Activated T-helper 17 cell treated with anti-CD3 and anti-CD28 coated beads, Interleukin-2, amount 50 U/mL, for 72 hours (primary cell): ENCODE measurements around the gene SCD. TPM values are rescaled to one million over a fixed set of nuclear protein-coding genes. Genes with fewer than 3 reads are reported as not detected.

Experiments used
- ATAC-seq: fragments of 150-1000 bp; cut with Tn5 transposase; replicated peaks from 2 replicates; pipeline ENCODE4 v1.10.0; 2021; ENCODE audit warnings: mild to moderate bottlenecking, moderate library complexity
- H3K27ac Mint-ChIP-seq: one replicate; pipeline ENCODE4 v1.8.0; 2022; ENCODE audit warnings: mixed read lengths
- H3K27me3 Mint-ChIP-seq: one replicate; pipeline ENCODE4 v1.8.0; 2022; ENCODE audit warnings: mixed read lengths
- H3K36me3 Mint-ChIP-seq: one replicate; pipeline ENCODE4 v1.8.0; 2022; ENCODE audit warnings: low read depth, mild to moderate bottlenecking, mixed read lengths
- H3K4me1 Mint-ChIP-seq: one replicate; pipeline ENCODE4 v1.8.0; 2022; ENCODE audit warnings: mixed read lengths
- H3K4me3 Mint-ChIP-seq: one replicate; pipeline ENCODE4 v1.8.0; 2022; ENCODE audit warnings: mild to moderate bottlenecking, mixed read lengths
- H3K9me3 Mint-ChIP-seq: one replicate; pipeline ENCODE4 v1.8.0; 2022; ENCODE audit warnings: mixed read lengths
- total RNA-seq, 2 donors: library from RNA; stranded (reverse); gene quantifications; one replicate each; pipeline ENCODE4 v1.2.3, GENCODE V29; 2022

SCD gene
- total RNA-seq, 2 donors from 2014 or later, result 99.1 to 160 TPM

- H3K4me1 Mint-ChIP-seq, result peaks cover 44% of the 10 kb centered on the region
Measured at GRCh38 chr10:100347568-100348195, 649 bp downstream of the SCD start.

GRCh38 chr10:100348389-100348927 lies 1.4 kb downstream of the SCD start:
- ATAC-seq, result no peak
- H3K27ac Mint-ChIP-seq, result peak overlapping the region; percentile 95
- peak overlapping the region; percentile 99 for H3K4me3 Mint-ChIP-seq
- no peaks in the 10 kb centered on the region for H3K9me3 Mint-ChIP-seq
- H3K36me3 Mint-ChIP-seq, result peaks cover 85% of the 10 kb centered on the region
- peaks cover 44% of the 10 kb centered on the region for H3K4me1 Mint-ChIP-seq
- H3K27me3 Mint-ChIP-seq, result peaks cover 4% of the 10 kb centered on the region

More at GRCh38 chr10:100347568-100348195, 649 bp downstream of the SCD start:
- Mint-ChIP-seq H3K36me3 (peaks cover 77% of the 10 kb centered on the region), H3K4me3 (peak overlapping the region; percentile 99), H3K27ac (peak overlapping the region; percentile 95), H3K27me3 (peaks cover 4% of the 10 kb centered on the region), H3K9me3 (no peaks in the 10 kb centered on the region)
- no peak for ATAC-seq

- peaks cover 91% of the 10 kb centered on the region for H3K36me3 Mint-ChIP-seq
- peaks cover 4% of the 10 kb centered on the region for H3K27me3 Mint-ChIP-seq
- peaks cover 43% of the 10 kb centered on the region for H3K4me1 Mint-ChIP-seq
- ATAC-seq, result no peak
- peak overlapping the region; percentile 99 for H3K4me3 Mint-ChIP-seq
- peak overlapping the region; percentile 56 for H3K27ac Mint-ChIP-seq
- no peaks in the 10 kb centered on the region for H3K9me3 Mint-ChIP-seq
Measured at GRCh38 chr10:100349087-100349486, 2.1 kb downstream of the SCD start.

- no peak for ATAC-seq
- peaks cover 38% of the 10 kb centered on the region for H3K4me1 Mint-ChIP-seq
- H3K9me3 Mint-ChIP-seq, result no peaks in the 10 kb centered on the region
- peaks cover 4% of the 10 kb centered on the region for H3K27me3 Mint-ChIP-seq
- H3K36me3 Mint-ChIP-seq, result peaks cover 92% of the 10 kb centered on the region
- H3K4me3 Mint-ChIP-seq, result peak overlapping the region; percentile 99
- peak overlapping the region; percentile 56 for H3K27ac Mint-ChIP-seq
Measured at GRCh38 chr10:100349672-100350071, 2.6 kb downstream of the SCD start.

GRCh38 chr10:100350914-100351485 lies 4.0 kb downstream of the SCD start:
- no peak for ATAC-seq
- no peaks in the 10 kb centered on the region for H3K9me3 Mint-ChIP-seq
- H3K4me1 Mint-ChIP-seq, result peaks cover 40% of the 10 kb centered on the region
- H3K4me3 Mint-ChIP-seq, result peak overlapping the region; percentile 99
- H3K27me3 Mint-ChIP-seq, result peaks cover 4% of the 10 kb centered on the region
- peak overlapping the region; percentile 13 for H3K27ac Mint-ChIP-seq
- peaks cover 100% of the 10 kb centered on the region for H3K36me3 Mint-ChIP-seq

GRCh38 chr10:100353770-100354485 lies 6.9 kb downstream of the SCD start:
- no peak for ATAC-seq
- H3K27ac Mint-ChIP-seq, result no peak overlapping the region
- H3K4me3 Mint-ChIP-seq, result no peak overlapping the region
- H3K4me1 Mint-ChIP-seq, result peaks cover 37% of the 10 kb centered on the region
- H3K9me3 Mint-ChIP-seq, result no peaks in the 10 kb centered on the region
- H3K36me3 Mint-ChIP-seq, result peaks cover 97% of the 10 kb centered on the region
- H3K27me3 Mint-ChIP-seq, result no peaks in the 10 kb centered on the region

- no peaks in the 10 kb centered on the region for H3K27me3 Mint-ChIP-seq
- peaks cover 36% of the 10 kb centered on the region for H3K4me1 Mint-ChIP-seq
- ATAC-seq, result no peak
Measured at GRCh38 chr10:100355086-100355485, 8.1 kb downstream of the SCD start.

GRCh38 chr10:100356067-100357017 lies 9.3 kb downstream of the SCD start:
- ATAC-seq, result no peak
- H3K4me1 Mint-ChIP-seq, result peaks cover 27% of the 10 kb centered on the region
- H3K9me3 Mint-ChIP-seq, result no peaks in the 10 kb centered on the region
- no peak overlapping the region for H3K27ac Mint-ChIP-seq
- H3K27me3 Mint-ChIP-seq, result no peaks in the 10 kb centered on the region
- H3K36me3 Mint-ChIP-seq, result peaks cover 97% of the 10 kb centered on the region
- H3K4me3 Mint-ChIP-seq, result no peak overlapping the region

More at GRCh38 chr10:100355086-100355485, 8.1 kb downstream of the SCD start:
- Mint-ChIP-seq H3K4me3 (no peak overlapping the region), H3K27ac (no peak overlapping the region), H3K36me3 (peaks cover 97% of the 10 kb centered on the region), H3K9me3 (no peaks in the 10 kb centered on the region)

GRCh38 chr10:100357059-100357858 lies 10.2 kb downstream of the SCD start:
- Mint-ChIP-seq H3K4me1 (peaks cover 24% of the 10 kb centered on the region), H3K36me3 (peaks cover 97% of the 10 kb centered on the region), H3K27ac (no peak overlapping the region), H3K27me3 (no peaks in the 10 kb centered on the region), H3K4me3 (no peak overlapping the region), H3K9me3 (no peaks in the 10 kb centered on the region)
- no peak for ATAC-seq

GRCh38 chr10:100359030-100359432 lies 12.0 kb downstream of the SCD start:
- Mint-ChIP-seq H3K4me1 (peaks cover 20% of the 10 kb centered on the region), H3K27ac (peak overlapping the region; percentile 32), H3K36me3 (peaks cover 97% of the 10 kb centered on the region), H3K27me3 (no peaks in the 10 kb centered on the region), H3K9me3 (no peaks in the 10 kb centered on the region), H3K4me3 (no peak overlapping the region)
- no peak for ATAC-seq

- Mint-ChIP-seq H3K36me3 (peaks cover 97% of the 10 kb centered on the region), H3K4me3 (no peak overlapping the region), H3K27ac (peak overlapping the region; percentile 32), H3K9me3 (no peaks in the 10 kb centered on the region), H3K4me1 (peaks cover 20% of the 10 kb centered on the region), H3K27me3 (no peaks in the 10 kb centered on the region)
- no peak for ATAC-seq
Measured at GRCh38 chr10:100359529-100360150, 12.6 kb downstream of the SCD start.

GRCh38 chr10:100360234-100360633 lies 13.2 kb downstream of the SCD start:
- Mint-ChIP-seq H3K27me3 (no peaks in the 10 kb centered on the region), H3K9me3 (no peaks in the 10 kb centered on the region), H3K4me3 (no peak overlapping the region), H3K27ac (no peak overlapping the region), H3K36me3 (peaks cover 94% of the 10 kb centered on the region), H3K4me1 (peaks cover 17% of the 10 kb centered on the region)
- no peak for ATAC-seq
